Measurements from ENCODE around the gene ZSCAN1.
A peak's percentile ranks its signal among the peaks of the same experiment; 100 is the strongest.

ZSCAN1 gene

DNA sequence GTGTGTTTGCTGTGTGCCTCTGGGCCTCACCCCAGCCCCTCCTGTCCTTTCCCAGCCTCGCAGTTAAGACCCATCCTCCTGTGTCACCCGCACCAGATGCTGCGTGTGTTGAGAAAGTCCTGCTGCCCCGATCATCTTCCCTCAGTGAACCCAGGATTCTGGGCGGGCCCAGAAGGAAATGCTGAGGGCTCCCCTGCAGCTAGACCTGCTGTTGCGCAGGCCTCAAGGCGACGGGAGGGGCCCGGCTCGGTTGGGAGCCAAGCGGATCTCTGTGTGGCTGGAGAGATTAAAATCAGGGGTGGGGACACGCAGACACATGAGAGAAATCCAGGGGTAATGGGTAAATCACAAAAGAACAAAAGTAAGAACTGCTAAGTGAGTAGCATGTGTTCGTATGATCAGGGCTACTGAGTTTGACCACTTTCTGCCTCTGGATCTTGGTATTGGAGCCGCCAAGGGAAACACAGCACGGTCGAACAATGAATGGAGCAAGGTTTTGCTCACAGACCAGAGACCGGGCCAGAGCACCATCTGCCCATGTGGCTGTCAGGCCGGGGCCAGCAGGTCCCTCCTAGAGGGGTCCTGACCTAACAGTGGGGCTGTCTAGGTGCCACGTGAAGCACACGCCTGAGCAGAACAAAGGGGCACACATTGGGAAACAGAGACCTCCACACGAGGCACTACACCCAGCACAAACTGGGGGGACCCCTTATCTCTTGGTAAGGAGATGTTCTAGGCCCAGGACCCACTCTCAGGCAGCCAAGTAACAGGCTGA lies 7.1 kb downstream of the ZSCAN1 start:
- DNase-seq = no peak

DNA sequence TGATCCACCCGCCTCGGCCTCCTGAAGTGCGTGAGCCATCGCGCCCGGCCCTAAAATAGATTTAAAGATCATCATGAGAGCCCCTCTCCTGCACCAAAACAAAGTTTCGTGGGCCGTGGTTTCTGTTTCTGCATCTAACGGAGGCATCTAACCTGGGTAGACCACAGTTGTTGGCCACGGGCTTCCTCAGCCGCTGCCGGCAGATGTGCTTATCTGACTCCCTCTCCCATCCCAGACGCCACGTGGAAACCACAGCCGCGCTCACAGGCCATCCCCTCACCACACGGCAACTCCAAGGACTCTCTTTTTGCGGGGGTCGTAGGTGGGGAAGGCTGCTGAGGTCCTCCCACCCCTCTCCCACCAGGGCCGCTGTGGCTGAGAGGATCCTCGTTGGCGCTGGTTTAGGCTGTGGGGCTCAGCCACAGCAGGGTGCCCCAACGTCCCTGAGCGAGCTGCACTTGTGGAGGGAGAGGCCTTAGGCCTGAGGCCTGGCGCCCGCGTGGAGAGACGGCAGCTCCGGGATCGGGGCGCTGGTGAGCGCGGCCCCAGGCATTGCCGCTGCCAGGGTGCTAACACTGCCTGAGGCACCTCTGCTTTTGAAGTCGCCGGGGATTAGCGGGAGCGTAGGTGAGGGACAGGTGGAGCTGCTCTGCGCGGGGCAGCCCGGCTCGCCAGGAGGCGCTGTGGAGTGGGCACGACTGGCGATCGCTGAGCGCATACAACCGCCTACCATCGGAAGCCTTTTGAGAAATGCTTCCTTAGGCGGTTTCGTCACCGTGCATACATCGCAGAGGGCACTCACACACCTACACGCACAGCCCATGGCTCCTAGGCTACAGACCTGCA lies 8.9 kb downstream of the ZSCAN1 start:
- DNase-seq = no peak

DNA sequence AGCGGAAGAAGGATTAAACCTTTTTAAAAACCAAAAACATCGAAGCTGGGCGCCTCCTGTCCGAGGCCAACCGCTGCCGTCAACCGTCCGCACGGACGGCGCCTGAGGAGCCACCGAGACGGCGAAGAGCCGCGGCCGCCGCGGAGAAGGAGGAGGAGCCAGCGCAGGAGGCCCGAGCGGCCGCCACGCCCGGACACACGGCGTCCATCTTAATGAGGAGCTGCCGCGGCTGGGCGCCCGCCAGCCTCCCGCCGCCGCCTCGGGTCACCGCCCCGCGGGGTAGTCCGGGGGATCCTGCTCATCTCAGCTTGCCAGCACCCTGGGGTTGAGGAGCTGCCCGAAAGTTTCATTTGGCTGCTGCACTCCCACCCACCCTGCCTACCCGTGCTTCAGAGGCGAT lies 10.6 kb downstream of the ZSCAN1 start:
- no peak for DNase-seq

DNA sequence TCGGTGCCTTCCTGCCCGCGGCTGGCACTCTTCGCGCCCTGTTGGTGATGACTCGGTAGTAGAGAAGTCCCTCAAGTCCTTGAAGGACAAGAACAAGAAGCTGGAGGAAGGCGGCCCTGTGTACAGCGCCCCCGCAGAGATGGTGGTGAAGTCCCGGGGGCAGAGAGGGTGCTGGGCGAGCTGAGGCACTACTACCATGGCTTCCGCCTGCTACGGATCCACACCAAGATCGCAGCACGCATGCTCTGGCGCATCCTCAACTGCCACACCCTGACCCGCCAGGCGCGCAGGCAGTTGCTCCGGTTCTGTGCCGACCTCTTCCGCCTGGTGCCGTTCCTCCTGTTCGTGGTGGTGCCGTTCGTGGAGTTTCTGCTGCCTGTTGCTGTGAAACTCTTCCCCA lies 11.1 kb downstream of the ZSCAN1 start:
- no peak for DNase-seq

DNA sequence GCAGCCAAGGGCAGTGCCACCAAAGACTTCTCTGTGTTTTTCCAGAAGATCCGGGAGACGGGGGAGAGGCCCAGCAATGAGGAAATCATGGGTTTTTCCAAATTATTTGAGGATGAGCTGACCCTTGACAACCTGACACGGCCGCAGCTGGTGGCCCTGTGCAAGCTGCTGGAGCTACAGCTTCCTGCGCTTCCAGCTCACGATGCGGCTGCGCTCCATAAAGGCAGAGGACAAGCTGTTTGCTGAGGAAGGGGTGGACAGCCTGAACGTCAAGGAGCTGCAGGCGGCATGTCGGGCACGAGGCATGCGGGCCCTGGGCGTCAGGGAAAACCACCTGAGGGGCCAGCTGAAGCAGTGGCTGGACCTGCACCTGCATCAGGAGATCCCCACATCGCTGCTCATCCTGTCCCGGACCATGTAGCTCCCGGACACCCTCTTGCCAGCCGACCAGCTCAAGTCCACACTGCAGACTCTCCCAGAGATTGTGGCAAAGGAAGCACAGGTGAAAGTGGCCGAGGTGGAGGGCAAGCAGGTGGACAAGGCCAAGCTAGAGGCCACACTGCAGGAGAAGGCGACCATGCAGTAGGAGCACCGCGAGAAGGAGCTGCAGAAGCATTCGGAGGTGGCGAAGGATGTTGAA lies 11.7 kb downstream of the ZSCAN1 start:
- no peak for DNase-seq

DNA sequence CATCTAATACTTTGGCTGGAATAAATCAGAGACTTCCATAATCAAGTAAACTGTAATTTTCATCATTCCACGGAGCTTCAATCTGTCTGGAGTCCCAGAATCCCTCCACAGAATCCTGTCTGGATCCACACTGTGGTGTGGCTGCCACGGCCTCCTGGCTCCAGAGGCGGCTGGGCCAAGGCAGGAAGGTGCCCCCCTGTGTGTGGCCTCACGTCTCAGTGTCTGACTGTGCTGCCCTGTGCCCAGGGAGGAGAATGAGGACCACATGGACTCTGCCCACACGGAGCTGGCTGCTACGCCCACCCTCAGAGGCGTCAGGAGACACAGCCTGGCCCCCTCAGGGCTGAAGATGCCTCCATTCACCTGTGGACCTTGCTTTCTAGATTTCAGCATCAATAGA lies 13.0 kb downstream of the ZSCAN1 start:
- no peak for DNase-seq

DNA sequence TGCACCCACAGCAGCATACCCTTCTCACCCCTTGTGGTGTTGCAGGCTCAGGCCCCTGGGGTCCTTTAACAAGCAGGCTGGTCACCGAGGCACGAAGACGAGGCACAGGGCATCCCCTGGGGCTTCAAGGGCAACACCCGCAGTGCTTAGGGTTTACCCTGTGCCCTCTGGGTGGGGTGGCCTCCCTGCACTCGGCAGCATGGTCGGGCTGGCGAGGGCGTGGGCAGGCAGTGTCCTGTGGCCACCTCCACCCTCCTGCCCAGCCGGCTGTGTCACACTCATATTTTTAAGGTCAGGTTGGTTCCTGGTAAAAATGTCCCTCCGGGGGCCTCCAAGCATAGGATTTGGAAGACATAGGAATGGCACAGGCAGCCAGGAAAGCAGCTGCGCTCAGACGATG lies 13.8 kb downstream of the ZSCAN1 start:
- no peak for DNase-seq

DNA sequence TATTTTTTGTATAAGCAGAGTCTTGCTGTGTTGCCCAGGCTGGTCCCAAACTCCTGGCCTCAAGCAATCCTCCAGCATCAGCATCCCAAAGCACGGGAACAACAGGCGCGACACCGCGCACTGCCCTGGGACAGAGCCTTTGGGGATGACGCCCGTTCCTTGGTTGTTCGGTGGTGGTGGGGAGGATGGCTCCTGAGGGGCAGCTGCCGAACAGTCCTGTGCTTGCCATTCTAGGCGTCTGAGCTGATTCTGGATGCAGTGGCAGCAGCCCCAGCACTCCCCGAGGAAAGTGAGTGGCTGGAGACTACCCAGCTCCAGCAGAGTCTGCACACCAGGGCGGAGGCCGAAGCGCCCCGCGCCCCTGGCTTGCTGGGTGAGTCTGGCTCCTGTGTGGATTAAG lies 18.4 kb downstream of the ZSCAN1 start:
- DNase-seq = no peak

DNA sequence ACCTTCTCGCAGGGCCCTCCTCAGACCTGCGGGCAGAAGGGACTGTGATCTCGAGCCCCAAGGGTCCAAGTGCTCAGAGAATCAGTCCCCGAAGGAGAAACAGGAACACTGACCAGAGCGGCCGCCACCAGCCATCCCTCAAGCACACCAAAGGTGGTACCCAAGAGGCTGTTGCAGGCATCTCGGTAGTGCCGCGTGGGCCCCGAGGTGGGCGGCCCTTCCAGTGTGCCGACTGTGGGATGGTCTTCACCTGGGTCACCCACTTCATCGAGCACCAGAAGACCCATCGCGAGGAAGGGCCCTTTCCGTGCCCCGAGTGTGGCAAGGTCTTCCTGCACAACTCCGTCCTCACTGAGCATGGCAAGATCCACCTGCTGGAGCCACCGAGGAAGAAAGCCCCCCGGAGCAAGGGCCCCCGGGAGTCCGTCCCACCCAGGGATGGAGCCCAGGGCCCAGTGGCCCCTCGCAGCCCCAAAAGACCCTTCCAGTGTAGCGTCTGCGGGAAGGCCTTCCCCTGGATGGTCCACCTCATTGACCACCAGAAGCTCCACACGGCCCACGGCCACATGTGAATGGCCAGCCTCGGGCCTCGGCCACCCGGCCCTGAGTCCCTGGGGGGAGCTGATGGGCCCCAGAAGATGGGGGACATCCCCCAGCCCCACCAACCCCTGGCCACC lies 19.8 kb downstream of the ZSCAN1 start:
- DNase-seq = no peak

DNA sequence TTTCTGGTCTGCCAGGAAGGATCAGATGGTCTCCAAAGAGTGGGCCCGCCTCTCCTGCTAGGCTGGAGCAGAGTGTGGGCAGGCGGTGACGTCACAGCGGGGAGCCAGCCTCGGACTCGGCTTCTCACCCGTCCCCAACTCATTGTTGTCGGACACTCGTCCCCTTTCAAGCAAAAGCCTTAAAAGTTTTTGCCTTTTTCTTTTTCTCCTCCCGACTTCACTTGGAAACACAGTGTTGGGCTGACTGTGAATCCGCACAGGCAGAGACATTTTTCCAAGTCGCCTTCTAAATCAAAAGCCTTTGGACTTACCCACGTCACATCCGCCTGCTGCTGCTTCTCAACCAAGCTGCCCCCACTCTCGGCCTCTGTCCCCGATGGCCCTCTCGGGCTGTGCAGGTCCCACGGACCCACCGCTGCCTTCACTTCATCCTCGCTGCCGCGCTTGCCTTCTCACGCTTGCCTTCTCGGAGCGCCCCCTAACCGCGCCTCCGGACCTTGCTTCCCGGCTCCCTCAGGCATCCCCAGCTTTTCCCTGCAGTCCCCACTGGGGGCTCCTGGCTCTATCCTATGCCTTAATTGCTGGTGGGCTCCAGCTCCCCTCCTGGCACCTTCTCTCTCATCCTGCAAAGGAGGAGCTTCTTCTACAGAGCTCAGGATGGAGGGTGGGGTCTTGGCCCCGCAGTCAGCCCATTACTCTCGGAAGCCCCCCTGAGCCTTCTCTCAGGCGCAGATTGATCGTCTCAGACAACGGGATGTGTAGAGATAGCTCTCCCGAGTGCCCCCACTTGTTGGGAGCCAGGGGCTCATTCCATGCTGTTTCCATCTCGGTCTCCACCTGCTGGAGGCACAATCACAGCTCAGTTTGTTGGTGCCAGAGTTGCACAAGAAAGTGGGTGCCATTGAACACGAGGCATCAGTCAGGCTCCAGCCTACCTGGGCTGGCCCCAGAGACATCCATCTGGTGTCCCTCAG lies 21.4 kb downstream of the ZSCAN1 start:
- no peak for DNase-seq

DNA sequence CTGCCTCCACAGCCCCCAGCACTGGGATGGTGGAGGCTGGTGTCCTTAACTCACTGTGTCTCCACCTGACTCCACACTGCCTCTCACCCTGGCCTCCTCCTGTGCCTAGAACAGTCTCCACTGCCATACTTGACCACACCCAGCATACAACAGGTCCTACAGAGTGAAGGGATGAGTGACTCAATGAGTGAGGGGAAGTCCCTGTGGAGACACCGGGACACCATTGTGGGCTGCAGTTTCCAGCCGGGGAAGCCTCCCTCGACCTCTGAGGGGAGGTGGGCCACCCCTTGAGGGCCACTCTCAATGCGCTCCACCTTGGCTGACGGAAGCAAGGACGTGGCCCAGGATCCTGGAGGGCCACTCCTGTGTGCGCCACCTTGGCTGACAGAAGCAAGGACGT lies 22.4 kb downstream of the ZSCAN1 start:
- no peak for DNase-seq

DNA sequence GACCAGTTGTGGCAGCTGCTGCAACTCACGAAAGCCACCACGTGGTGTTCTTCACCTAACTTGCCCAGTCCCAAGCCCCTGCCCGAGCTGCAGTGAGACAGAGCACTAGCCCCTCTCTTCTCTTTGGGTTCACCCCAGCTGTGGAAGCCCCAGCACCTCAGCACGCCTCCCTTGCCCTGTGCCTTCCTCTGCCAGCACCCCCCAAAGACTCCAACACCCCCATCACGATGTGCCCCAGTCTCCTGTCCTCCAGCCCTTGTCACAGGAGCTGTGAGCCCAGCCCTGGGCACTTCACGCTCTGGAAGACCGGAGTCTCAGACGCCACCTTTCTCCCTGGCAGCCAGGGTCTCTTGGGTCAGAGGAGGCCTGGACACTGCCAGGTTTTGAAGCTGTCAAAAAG lies 23.0 kb downstream of the ZSCAN1 start:
- no peak for DNase-seq

DNA sequence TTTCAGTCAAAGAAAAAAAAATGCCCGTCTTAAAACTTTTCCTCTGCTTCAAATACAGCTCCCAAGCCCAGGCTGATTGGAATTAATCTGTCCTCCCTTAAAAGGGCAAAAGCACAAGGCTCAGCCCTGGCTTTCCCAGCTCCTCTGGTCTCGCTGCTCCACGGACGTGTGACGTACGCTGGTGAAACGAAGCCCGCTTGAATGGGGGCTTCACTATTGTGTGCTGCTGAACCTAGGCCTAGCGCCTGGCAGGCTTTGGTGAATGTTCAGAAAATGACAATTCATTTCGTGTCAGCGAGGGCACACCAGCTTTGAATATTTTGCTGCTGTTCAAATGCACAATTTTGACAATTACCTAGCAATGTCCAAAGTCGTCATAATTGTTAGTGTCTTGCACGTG lies 24.6 kb downstream of the ZSCAN1 start:
- DNase-seq = no peak

DNA sequence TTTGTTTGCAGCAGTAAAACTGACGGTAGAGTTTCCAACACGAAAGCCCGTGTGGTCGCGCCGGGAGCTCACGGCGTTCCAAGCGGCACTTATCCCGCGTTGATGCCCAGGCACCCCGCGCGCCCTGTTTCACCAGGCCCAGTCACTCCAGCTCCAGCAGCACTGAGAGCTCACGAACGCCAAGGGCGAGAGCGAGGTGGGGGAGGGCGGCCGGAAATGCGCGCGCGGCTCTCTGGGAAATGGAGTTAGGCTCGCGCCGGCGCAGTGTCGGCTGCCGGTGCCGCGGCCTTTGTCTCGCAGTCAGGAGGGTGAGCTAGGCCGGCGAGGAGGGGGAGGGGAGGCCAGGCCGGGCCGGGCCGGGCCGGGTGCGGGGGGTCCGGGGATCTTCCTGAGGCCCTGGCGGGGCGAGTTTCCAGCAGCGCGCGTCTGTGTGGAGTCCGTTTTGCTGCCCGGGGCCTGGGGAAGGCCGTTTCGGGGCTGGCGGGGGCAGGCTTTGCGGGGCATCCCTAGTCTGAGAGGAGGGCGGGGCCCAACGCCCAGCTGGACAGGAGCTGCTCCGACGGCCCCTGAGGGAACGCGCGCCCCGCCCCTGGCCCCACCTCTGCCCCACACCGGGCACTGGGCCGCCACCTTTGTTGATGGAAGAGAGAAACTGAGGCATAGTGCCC lies 25.3 kb downstream of the ZSCAN1 start, which contains the start of gene ZNF135:
Gene ZNF135, plus strand, starts transcription at position 280 of the 668 bp plus-strand sequence. CDS start 721 bp downstream, outside the sequence.
- DNase-seq = peak; percentile 50 to 75 (median 68)

DNA sequence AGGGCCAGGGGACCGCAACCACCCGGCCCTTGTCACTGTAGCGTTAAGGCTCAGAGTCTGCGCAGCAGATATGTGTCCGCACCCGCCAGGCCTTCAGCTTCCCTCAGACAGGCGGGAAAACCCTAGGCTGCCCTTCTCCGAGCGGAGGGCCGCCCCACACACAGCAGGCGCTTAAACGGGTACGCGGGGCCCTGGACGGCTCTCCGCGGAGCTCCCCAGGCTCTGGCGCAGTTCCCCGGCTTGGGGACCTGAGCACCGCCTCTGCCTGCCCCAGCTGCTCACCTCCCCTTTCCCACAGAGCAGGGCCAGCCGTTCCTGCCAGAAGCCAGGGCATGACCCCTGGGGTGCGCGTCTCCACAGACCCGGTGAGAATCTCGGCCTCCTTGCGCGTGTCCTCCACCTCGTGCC lies 25.9 kb downstream of the ZSCAN1 start:
- DNase-seq = no peak

DNA sequence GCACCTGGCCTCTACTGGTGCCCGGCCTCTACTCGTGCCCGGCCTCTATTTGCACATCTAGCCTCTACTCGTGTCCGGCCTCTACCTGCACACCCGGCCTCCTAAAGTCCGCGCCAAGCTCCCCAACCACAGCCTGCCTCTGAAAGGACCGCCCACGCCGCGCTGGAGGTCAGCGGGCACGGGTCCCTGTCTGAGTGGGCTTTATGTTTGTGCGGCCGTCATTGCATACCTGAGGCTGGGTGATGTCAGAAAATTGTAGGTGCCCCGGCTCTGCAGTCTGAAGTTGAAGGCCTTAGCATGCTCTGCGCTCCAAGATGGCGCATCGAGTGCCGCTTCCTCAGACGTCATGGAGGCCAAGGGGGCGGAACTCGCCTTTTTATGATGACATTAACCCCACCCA lies 26.4 kb downstream of the ZSCAN1 start:
- DNase-seq = no peak

DNA sequence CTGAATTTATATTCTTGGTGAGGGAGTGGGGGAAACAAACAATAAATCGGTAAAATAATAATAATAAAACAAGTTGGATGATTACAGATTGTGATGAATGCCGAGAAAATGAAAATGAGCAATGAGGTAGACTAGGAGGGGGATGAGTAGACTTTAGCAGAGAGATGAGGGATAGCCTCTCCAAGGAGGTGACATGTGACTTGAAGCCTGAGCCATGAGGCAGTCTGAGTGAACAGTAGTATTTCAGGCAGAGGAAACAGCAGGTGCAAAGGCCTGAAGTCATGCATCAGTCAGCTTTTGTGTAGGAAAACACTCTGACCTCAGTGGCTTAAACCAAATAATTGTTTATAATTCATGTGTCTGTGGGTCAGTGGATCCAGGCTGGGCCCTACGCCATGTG lies 29.9 kb downstream of the ZSCAN1 start:
- DNase-seq = no peak

DNA sequence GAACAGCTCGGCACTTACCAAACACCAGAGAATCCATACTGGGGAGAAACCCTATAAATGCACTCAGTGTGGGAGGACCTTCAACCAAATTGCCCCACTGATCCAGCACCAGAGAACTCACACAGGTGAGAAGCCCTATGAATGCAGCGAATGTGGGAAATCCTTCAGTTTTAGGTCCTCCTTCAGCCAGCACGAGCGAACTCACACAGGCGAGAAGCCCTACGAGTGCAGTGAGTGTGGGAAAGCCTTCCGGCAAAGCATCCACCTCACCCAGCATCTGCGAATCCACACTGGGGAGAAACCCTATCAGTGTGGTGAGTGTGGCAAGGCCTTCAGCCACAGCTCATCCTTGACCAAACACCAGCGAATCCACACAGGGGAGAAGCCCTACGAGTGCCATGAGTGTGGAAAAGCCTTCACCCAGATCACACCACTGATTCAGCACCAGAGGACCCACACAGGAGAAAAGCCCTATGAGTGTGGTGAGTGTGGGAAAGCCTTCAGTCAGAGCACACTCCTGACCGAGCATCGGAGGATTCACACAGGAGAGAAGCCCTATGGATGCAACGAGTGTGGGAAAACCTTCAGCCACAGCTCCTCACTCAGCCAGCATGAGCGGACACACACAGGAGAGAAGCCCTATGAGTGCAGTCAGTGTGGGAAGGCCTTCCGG lies 33.6 kb downstream of the ZSCAN1 start:
- DNase-seq = no peak

DNA sequence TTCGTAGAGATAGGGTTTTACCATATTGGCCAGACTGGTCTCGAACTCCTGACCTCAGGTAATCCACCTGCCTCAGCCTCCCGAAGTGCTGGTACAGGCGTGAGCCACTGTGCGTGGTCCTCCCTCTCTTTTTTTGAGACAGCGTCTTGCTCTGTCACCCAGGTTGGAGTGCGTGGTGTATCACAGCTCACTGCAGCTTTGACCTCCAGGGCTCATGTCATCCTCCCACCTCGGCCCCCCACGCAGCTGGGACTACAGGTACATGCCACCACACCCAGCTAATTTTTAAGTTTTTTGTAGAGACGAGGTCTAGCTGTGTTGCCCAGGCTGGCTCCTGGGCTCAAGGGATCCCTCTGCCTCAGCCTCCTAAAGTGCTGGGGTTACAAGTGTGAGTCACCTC lies 46.0 kb downstream of the ZSCAN1 start:
- DNase-seq = no peak

DNA sequence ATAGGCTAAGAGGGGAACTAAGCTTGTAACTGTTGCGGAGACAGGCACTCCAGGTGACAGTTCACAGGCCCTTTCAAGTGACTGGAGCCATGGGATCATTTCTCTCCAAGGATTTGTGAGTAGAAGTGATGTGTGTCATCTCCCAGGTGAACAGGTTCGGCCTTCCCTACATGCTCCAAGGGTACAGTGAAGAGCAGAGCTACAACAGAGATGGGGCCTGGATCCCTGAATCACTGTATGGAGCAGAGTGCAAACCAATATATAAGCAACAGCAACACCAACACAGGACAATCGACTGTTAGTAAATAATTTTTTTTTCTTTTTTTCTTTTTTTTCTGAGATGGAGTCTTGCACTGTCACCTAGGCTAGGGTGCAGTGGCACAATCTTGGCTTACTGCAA lies 49.2 kb downstream of the ZSCAN1 start:
- DNase-seq = no peak
